GM19328 (cell line): ENCODE measurements around the gene FPR3.
"Not testable (repeated sequence)": the region's sequence is repeated elsewhere in the genome, so short reads cannot be mapped to it uniquely, and the experiment has no call there.

Experiments used
- ATAC-seq: cut with Tn5 transposase; IDR thresholded peaks from one replicate; pipeline ENCODE4 v1.9.1; 2021; ENCODE audit warnings: mild to moderate bottlenecking, moderate library complexity; ENCODE audit not compliant: unreplicated experiment

FPR3 gene

GRCh38 chr19:51794885-51795490 is at the start of gene FPR3:
Gene FPR3 (plus strand): TSS chr19:51795157. CDS start chr19:51823749, 28,592 bp downstream.
- no peak for ATAC-seq

DNA sequence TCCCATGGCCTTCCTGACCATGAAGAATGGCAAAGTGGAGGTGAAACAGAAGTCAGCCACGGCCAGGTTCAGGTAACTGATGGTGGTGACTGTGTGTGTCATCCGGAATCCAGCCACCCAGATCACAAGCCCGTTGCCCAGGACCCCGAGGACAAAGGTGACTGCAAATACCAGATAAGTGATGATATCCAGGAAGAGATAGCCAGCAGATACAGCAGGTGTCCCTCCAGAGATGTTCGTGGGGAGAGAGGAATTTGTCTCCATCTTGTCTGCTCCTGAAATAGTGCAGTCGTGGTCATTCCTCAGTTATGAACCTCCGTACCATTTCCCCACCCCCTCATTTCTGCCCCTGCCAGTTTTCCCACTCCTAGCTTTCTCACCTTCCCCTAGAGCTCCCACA is 48.2 kb upstream of the FPR3 start:
- no peak for ATAC-seq

GRCh38 chr19:51749979-51750378 is 45.0 kb upstream of the FPR3 start:
- ATAC-seq = no peak

DNA sequence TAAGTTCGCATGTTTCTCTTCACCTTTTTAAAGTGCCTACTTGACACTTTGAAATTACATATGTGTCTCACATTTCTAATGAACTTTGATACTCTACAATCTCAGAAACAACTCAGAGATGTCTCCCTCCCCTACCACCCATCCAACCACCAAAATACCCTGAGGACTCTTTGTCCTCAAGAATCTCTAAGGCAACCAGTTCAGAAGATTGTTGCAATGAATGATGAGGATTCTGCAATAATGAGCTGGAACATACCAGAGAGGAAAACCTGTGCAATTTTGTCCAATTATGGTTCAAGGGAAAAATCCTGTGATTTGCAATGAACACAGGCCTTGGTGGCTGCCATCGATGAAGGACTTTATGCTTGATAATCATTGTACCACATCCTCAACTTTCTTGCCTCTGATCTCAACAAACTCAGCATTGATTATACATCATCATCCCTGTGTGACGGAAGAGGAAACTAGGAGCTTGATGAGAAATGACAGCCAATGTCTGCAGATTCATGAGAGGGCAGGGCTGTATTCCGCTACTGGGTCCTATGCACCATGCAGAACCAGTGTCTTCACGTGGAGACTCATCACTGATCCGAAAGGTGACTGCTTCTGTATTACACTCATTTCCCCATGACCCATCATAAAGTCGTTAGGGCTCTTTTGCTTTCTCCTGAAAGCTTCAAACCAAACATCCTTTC is 44.4 kb upstream of the FPR3 start:
- no peak for ATAC-seq

- no peak for ATAC-seq
These were observed 43.3 kb upstream of the FPR3 start, which contains the start of gene FPR1 for GRCh38 chr19:51751655-51752054. Gene FPR1 (minus strand): TSS chr19:51751878. CDS start chr19:51746994, 4,884 bp downstream.

DNA sequence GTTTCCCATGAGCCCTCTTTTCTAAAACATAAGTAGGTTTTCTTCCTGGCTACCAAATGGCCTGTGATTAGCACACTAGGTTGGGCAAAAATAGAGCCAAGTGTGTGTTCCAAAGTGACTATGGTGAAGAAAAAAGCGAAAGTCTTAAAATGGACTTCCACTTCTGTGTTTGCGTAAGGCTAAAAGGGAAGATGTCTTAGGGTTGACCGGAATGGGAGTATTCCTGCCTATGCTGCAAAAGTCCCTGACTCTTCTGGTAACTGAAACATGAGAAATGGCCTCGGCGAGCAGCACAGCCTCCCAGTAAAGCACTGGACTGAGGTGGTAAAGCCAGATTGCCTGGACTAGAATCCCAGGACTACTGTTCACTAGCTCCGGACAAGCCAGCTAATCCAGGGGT is 40.8 kb upstream of the FPR3 start:
- no peak for ATAC-seq

- ATAC-seq = no peak
These were observed 40.2 kb upstream of the FPR3 start for GRCh38 chr19:51754770-51755169.

- no peak for ATAC-seq
These were observed 39.4 kb upstream of the FPR3 start for GRCh38 chr19:51755571-51755970.

DNA sequence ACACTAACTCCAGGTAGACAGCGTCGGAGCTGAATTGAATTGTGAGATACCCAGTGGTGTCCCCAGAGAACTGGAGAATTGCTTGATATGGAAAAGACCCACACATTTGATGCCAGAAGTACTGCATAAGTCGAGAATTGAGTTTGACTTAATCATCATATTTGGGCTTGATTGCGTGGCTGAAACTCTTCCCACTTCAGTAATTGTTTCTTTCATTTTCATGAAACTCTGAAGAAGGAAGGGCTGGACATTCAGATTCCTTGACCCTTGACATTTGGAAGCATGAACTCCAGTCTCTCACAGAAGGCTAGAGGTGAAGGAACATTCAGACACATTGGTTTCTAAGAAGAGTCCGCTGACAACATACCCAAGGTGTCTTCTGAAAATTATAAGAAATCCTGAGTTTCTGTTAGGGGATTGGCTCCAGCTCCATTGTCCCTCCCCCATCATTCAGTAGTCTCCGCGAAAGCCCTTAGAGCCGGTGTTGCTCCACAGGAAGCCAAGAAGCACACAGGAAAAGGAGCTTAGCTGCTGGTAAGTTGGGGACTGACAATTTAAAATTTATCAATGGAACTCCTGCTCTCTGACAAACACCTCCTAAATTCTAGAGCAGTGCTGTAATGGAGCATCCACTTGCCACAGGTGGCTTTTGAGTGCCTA is 34.1 kb upstream of the FPR3 start, which contains the start of gene FPR2:
Gene FPR2 (plus strand): TSS at position 484 of the 660 bp plus-strand sequence. CDS start 7,479 bp downstream, outside the sequence.
- no peak for ATAC-seq

GRCh38 chr19:51761696-51762095 is 33.3 kb upstream of the FPR3 start:
- ATAC-seq = no peak

GRCh38 chr19:51765086-51765485 is 29.9 kb upstream of the FPR3 start:
- ATAC-seq = no peak

DNA sequence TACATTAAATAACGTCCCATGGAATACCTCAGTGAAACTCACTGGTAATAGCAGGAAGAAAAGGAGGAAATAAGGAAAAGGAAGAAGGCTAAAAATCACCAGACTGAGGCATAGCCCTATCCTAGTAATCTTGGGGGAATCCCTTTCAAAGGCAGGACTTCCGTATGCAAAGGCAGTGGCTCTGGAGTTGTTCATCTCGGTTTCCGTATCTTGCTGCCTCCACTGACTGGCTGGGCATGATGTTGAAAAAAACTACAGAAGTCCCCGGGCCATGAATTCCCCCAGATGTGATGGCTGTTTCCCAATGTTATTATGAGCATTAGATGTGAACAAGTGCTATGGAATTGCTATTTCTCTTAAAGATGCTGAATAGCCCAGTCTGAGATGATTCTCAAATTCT is 28.5 kb upstream of the FPR3 start:
- no peak for ATAC-seq

DNA sequence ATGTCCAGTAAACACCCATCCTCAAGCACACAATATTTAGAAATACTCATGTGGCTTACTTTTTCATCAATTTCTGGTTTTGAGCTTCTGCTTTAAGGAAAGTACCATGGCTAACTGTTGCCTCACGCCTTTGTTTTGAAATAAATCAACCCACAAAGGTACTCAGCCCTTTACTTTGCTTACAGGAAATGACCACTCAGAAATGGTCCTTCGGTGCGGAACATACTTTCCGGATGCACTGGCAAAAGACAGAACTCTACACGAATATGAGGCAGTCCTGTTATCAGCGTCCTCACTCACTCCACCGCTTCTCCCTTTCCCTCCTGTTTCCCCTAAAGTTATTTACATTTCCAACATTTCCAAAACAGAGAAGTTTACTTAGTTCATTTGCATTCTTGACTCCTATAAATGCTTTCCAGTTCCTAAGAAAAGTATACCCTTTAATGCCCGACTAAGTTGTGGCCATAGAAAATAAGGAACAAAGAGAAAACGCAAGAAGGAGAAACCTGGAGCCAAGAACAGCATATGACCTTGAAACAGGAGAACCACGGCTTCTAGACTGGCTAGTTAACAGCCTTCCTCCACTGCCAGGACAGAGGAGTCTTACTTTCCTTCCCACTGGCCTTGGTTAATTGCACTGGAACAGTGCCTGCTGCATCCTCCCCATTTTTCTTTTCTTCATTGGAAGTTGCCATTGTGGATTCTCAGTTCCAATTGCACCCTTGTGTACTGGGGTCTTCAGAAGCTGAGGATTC is 23.4 kb upstream of the FPR3 start:
- no peak for ATAC-seq

DNA sequence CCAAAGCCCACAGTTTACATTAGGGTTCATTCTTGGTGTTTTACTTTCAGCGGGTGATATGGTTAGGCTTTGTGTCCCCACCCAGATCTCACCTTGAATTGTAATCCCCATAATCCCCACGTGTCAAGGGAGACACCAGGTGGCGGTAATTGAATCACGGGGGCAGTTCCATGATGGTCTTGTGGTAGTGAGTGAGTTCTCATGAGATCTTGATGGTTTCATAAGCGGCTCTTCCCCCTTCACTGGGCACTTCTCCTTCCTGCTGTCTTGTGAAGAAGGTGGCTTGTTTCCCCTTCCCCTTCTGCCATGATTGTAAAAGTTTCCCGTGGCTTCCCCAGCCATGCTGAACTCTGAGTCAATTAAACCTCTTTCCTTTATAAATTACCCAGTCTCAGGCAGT is 22.0 kb upstream of the FPR3 start:
- no peak for ATAC-seq

- ATAC-seq = not testable (repeated sequence)
These were observed 18.4 kb upstream of the FPR3 start for GRCh38 chr19:51776561-51776960.

GRCh38 chr19:51777570-51778462 is 17.1 kb upstream of the FPR3 start:
- no peak for ATAC-seq

GRCh38 chr19:51779181-51779580 is 15.8 kb upstream of the FPR3 start:
- ATAC-seq = no peak

GRCh38 chr19:51779703-51780102 is 15.3 kb upstream of the FPR3 start:
- ATAC-seq = no peak

- no peak for ATAC-seq
These were observed 14.7 kb upstream of the FPR3 start for GRCh38 chr19:51780270-51780669.

DNA sequence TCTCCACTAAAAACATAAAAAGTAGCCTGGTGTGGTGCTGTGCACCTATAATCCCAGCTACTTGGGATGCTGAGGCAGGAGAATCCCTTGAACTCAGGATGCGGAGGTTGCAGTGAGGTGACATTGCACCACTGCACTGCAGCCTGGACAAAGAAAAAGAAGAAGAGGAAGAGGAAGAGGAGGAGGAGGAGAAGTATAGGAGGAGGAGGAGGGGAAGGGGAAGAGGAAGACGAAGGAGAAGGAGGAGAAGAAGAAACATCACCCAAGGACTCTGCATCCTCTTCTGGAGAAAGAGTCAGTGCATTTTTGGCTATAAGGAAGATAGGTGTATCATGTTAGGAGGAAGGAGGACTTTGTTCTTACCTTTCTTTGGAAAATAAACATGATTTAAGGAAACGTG is 13.0 kb upstream of the FPR3 start:
- no peak for ATAC-seq
